HepG2 (cell line): Measurements from ENCODE around the gene STXBP2. TPM values are rescaled to one million over a fixed set of nuclear protein-coding genes. Genes with fewer than 3 reads are reported as not detected.
A peak's percentile ranks its signal among the peaks of the same experiment; 100 is the strongest.

Experiments used
- ARID5B ChIP-seq: IDR thresholded peaks from 2 replicates; pipeline ENCODE4 v1.4.0; 2020; ENCODE audit warnings: mild to moderate bottlenecking, missing genetic modification reagents
- ETV5 ChIP-seq: IDR thresholded peaks from 2 replicates; pipeline ENCODE4 v1.6.1; 2018; ENCODE audit warnings: missing biosample characterization, missing genetic modification reagents, inconsistent platforms, borderline replicate concordance
- MXI1 ChIP-seq: IDR thresholded peaks from 3 replicates; pipeline ENCODE4 v1.6.1; 2012; ENCODE audit warnings: low read depth, low read length, inconsistent platforms, borderline replicate concordance
- NCOA2 ChIP-seq: sonication (generic); formaldehyde crosslinking; IDR thresholded peaks from 2 replicates; pipeline ENCODE4 v1.8.0; 2022; ENCODE audit warnings: inconsistent platforms
- SOX13 ChIP-seq, 3 experiments: fragments of 450-650 bp in 1 of 3; sonication (generic) in 1 of 3; formaldehyde crosslinking in 1 of 3; IDR thresholded peaks in 2 of 3; conservative IDR thresholded peaks in 1 of 3; 2 replicates each; pipeline versions ENCODE4 v1.5.0 to v1.6.1; 2016 to 2020; ENCODE audit warnings: antibody characterized with exemption in 1 of 3, mild to moderate bottlenecking in 1 of 3, missing compliant biosample characterization in 1 of 3, missing genetic modification reagents in 1 of 3, moderate library complexity in 1 of 3
- YEATS4 ChIP-seq: sonication (generic); formaldehyde crosslinking; IDR thresholded peaks from 2 replicates; pipeline ENCODE4 v1.4.0; 2020; ENCODE audit warnings: missing genetic modification reagents, borderline replicate concordance
- YY1 ChIP-seq: IDR thresholded peaks from 2 replicates; pipeline ENCODE4 v1.6.1; 2011; ENCODE audit warnings: low read length, low read depth, moderate library complexity, mild to moderate bottlenecking; ENCODE audit not compliant: insufficient read depth, insufficient replicate concordance
- ZNF296 ChIP-seq: sonication (generic); formaldehyde crosslinking; conservative IDR thresholded peaks from 2 replicates; pipeline ENCODE4 v1.5.0; 2020; ENCODE audit warnings: mild to moderate bottlenecking, missing genetic modification reagents
- ZNF441 ChIP-seq: sonication (generic); formaldehyde crosslinking; IDR thresholded peaks from 2 replicates; pipeline ENCODE4 v1.7.0; 2021; ENCODE audit warnings: missing genetic modification reagents, borderline replicate concordance
- ZNF543 ChIP-seq: sonication (generic); formaldehyde crosslinking; IDR thresholded peaks from 2 replicates; pipeline ENCODE4 v1.4.0; 2020; ENCODE audit warnings: mild to moderate bottlenecking, missing genetic modification reagents
- ZNF792 ChIP-seq: IDR thresholded peaks from 2 replicates; pipeline ENCODE4 v1.6.1; 2016
- ZSCAN25 ChIP-seq: sonication (generic); formaldehyde crosslinking; IDR thresholded peaks from 2 replicates; pipeline ENCODE4 v1.8.0; 2022; ENCODE audit warnings: mild to moderate bottlenecking, missing genetic modification reagents
- polyA plus RNA-seq, 8 experiments: library from polyadenylated mRNA; depleted of rRNA in 3 of 8; stranded (reverse) in 7 of 8; unstranded in 1 of 8; fragments of >200 nt; fragmentation: Illumina TruSeq in 4 of 8; extraction: Trizol in 4 of 8; gene quantifications; 2 replicates each; pipeline versions ENCODE4 v1.2.1 to v1.2.3, GENCODE V29; 2011 to 2016; ENCODE audit warnings: low read depth in 4 of 8, missing spikeins in 1 of 8, mixed read lengths in 1 of 8; ENCODE audit not compliant: insufficient read depth in 1 of 8
- total RNA-seq, 5 experiments: library from RNA; depleted of rRNA; stranded (reverse); fragments of >200 nt; fragmentation: Illumina TruSeq; extraction: Trizol; gene quantifications; 2 replicates each; pipeline ENCODE4 v1.2.3, GENCODE V29; 2016; ENCODE audit warnings: low read depth in 1 of 5
- TF ChIP-seq, protein P1 (sequence below): sonication (generic); formaldehyde crosslinking; IDR thresholded peaks from 2 replicates; pipeline ENCODE4 v1.5.1; 2020; ENCODE audit warnings: mild to moderate bottlenecking, missing genetic modification reagents, moderate library complexity
- TF ChIP-seq, protein P2 (sequence below): sonication (generic); formaldehyde crosslinking; IDR thresholded peaks from 2 replicates; pipeline ENCODE4 v1.4.0; 2020; ENCODE audit warnings: missing genetic modification reagents
- TF ChIP-seq, protein P3 (sequence below): sonication (generic); formaldehyde crosslinking; IDR thresholded peaks from 2 replicates; pipeline ENCODE4 v1.4.0; 2020; ENCODE audit warnings: missing genetic modification reagents
- TF ChIP-seq, protein P4 (sequence below): fragments of 450-650 bp; IDR thresholded peaks from 2 replicates; pipeline ENCODE4 v1.6.1; 2016

Gene STXBP2
- total and polyA plus RNA-seq, 2 of the 13 experiments (the other 11 are each of a cell fraction or from before 2014, with no cell fraction given): 22.8 to 40.1 TPM

GRCh38 chr19:7595466-7596133 lies 41.3 kb upstream of the STXBP2 start, which contains the start of gene CAMSAP3 (continued):
- TF ChIP-seq, protein P1, sequence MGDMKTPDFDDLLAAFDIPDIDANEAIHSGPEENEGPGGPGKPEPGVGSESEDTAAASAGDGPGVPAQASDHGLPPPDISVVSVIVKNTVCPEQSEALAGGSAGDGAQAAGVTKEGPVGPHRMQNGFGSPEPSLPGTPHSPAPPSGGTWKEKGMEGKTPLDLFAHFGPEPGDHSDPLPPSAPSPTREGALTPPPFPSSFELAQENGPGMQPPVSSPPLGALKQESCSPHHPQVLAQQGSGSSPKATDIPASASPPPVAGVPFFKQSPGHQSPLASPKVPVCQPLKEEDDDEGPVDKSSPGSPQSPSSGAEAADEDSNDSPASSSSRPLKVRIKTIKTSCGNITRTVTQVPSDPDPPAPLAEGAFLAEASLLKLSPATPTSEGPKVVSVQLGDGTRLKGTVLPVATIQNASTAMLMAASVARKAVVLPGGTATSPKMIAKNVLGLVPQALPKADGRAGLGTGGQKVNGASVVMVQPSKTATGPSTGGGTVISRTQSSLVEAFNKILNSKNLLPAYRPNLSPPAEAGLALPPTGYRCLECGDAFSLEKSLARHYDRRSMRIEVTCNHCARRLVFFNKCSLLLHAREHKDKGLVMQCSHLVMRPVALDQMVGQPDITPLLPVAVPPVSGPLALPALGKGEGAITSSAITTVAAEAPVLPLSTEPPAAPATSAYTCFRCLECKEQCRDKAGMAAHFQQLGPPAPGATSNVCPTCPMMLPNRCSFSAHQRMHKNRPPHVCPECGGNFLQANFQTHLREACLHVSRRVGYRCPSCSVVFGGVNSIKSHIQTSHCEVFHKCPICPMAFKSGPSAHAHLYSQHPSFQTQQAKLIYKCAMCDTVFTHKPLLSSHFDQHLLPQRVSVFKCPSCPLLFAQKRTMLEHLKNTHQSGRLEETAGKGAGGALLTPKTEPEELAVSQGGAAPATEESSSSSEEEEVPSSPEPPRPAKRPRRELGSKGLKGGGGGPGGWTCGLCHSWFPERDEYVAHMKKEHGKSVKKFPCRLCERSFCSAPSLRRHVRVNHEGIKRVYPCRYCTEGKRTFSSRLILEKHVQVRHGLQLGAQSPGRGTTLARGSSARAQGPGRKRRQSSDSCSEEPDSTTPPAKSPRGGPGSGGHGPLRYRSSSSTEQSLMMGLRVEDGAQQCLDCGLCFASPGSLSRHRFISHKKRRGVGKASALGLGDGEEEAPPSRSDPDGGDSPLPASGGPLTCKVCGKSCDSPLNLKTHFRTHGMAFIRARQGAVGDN: peak; percentile 28; the same call in 1 of the 2 replicates
- TF ChIP-seq, protein P2, sequence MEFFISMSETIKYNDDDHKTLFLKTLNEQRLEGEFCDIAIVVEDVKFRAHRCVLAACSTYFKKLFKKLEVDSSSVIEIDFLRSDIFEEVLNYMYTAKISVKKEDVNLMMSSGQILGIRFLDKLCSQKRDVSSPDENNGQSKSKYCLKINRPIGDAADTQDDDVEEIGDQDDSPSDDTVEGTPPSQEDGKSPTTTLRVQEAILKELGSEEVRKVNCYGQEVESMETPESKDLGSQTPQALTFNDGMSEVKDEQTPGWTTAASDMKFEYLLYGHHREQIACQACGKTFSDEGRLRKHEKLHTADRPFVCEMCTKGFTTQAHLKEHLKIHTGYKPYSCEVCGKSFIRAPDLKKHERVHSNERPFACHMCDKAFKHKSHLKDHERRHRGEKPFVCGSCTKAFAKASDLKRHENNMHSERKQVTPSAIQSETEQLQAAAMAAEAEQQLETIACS (CRISPR knock-in tag): peak; percentile 88
- TF ChIP-seq ZNF792 (CRISPR knock-in tag) (0 out of 2 replicates have a peak, but pooled peaks have one; percentile 14), NCOA2 (CRISPR knock-in tag) (no peak), YEATS4 (CRISPR knock-in tag) (peak; percentile 23; the same call in 1 of the 2 replicates), MXI1 (peak; percentile 25; the same call in 1 of the 3 replicates), ZNF441 (CRISPR knock-in tag) (0 out of 2 replicates have a peak, but pooled peaks have one; percentile 33), ZNF296 (CRISPR knock-in tag) (no peak), ZNF543 (no peak), YY1 (peak; percentile 46), SOX13 (IDR thresholded peaks at IDR 0.05) (no peak), SOX13 (CRISPR knock-in tag; conservative IDR thresholded peaks at IDR 0.05 in 1 of 2, IDR thresholded peaks at IDR 0.05 in 1 of 2) (peak in 1 of 2 experiments; percentile 19; a peak in 1 of 4 replicates), ZSCAN25 (CRISPR knock-in tag) (peak; percentile 89), ETV5 (CRISPR knock-in tag) (0 out of 2 replicates have a peak, but pooled peaks have one; percentile 9), ARID5B (CRISPR knock-in tag) (peak; percentile 42; the same call in 1 of the 2 replicates)
- TF ChIP-seq, protein P3, sequence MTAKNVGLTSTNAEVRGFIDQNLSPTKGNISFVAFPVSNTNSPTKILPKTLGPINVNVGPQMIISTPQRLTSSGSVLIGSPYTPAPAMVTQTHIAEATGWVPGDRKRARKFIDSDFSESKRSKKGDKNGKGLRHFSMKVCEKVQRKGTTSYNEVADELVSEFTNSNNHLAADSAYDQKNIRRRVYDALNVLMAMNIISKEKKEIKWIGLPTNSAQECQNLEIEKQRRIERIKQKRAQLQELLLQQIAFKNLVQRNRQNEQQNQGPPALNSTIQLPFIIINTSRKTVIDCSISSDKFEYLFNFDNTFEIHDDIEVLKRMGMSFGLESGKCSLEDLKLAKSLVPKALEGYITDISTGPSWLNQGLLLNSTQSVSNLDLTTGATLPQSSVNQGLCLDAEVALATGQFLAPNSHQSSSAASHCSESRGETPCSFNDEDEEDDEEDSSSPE (CRISPR knock-in tag): peak; percentile 35; the same call in 1 of the 2 replicates
- TF ChIP-seq, protein P4, sequence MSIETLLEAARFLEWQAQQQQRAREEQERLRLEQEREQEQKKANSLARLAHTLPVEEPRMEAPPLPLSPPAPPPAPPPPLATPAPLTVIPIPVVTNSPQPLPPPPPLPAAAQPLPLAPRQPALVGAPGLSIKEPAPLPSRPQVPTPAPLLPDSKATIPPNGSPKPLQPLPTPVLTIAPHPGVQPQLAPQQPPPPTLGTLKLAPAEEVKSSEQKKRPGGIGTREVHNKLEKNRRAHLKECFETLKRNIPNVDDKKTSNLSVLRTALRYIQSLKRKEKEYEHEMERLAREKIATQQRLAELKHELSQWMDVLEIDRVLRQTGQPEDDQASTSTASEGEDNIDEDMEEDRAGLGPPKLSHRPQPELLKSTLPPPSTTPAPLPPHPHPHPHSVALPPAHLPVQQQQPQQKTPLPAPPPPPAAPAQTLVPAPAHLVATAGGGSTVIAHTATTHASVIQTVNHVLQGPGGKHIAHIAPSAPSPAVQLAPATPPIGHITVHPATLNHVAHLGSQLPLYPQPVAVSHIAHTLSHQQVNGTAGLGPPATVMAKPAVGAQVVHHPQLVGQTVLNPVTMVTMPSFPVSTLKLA: no peak
